Measurements from ENCODE around the gene APBB1IP. TPM values are rescaled to one million over a fixed set of nuclear protein-coding genes. Genes with fewer than 3 reads are reported as not detected.
"Not testable (repeated sequence)": the region's sequence is repeated elsewhere in the genome, so short reads cannot be mapped to it uniquely, and the experiment has no call there.

The APBB1IP gene
- polyA plus RNA-seq, 4 donors: 1.1 to 5.0 (median 1.4) TPM

- not testable (repeated sequence) for DNase-seq (ENCODE audit: low read depth in 4 of 4, low spot score in 3 of 4)
These were observed 36.7 kb downstream of the APBB1IP start for GRCh38 chr10:26474845-26475244.

- no peak for DNase-seq (ENCODE audit: low read depth in 4 of 4, low spot score in 3 of 4)
These were observed 37.2 kb downstream of the APBB1IP start for GRCh38 chr10:26475386-26475785.

GRCh38 chr10:26477501-26477900 is 39.4 kb downstream of the APBB1IP start:
- DNase-seq (ENCODE audit: low read depth in 4 of 4, low spot score in 3 of 4): no peak

GRCh38 chr10:26478061-26478460 is 39.9 kb downstream of the APBB1IP start:
- DNase-seq (ENCODE audit: low read depth in 4 of 4, low spot score in 3 of 4): no peak

- no peak for DNase-seq (ENCODE audit: low read depth in 4 of 4, low spot score in 3 of 4)
These were observed 41.8 kb downstream of the APBB1IP start for GRCh38 chr10:26479766-26480492.

- DNase-seq (ENCODE audit: low read depth in 4 of 4, low spot score in 3 of 4): no peak
These were observed 43.2 kb downstream of the APBB1IP start for GRCh38 chr10:26481315-26481692.

- no peak for DNase-seq (ENCODE audit: low read depth in 4 of 4, low spot score in 3 of 4)
These were observed 43.9 kb downstream of the APBB1IP start for GRCh38 chr10:26481914-26482550.

- no peak for DNase-seq (ENCODE audit: low read depth in 4 of 4, low spot score in 3 of 4)
These were observed 45.4 kb downstream of the APBB1IP start for GRCh38 chr10:26483554-26483953.

GRCh38 chr10:26485150-26485941 is 47.2 kb downstream of the APBB1IP start:
- DNase-seq (ENCODE audit: low read depth in 4 of 4, low spot score in 3 of 4): peak in 1 of 4 donors; percentile 19

GRCh38 chr10:26486304-26486703 is 48.2 kb downstream of the APBB1IP start:
- no peak for DNase-seq (ENCODE audit: low read depth in 4 of 4, low spot score in 3 of 4)

- DNase-seq (ENCODE audit: low read depth in 4 of 4, low spot score in 3 of 4): no peak
These were observed 49.1 kb downstream of the APBB1IP start for GRCh38 chr10:26486990-26487850.

GRCh38 chr10:26488344-26488743 is 50.2 kb downstream of the APBB1IP start:
- DNase-seq (ENCODE audit: low read depth in 4 of 4, low spot score in 3 of 4): no peak

- DNase-seq (ENCODE audit: low read depth in 4 of 4, low spot score in 3 of 4): no peak
These were observed 50.9 kb downstream of the APBB1IP start for GRCh38 chr10:26489081-26489480.

- DNase-seq (ENCODE audit: low read depth in 4 of 4, low spot score in 3 of 4): not testable (repeated sequence)
These were observed 52.2 kb downstream of the APBB1IP start for GRCh38 chr10:26490367-26490766.

GRCh38 chr10:26491276-26491675 is 53.1 kb downstream of the APBB1IP start:
- no peak for DNase-seq (ENCODE audit: low read depth in 4 of 4, low spot score in 3 of 4)

GRCh38 chr10:26491934-26492333 is 53.8 kb downstream of the APBB1IP start:
- no peak for DNase-seq (ENCODE audit: low read depth in 4 of 4, low spot score in 3 of 4)

GRCh38 chr10:26492725-26493124 is 54.6 kb downstream of the APBB1IP start:
- DNase-seq (ENCODE audit: low read depth in 4 of 4, low spot score in 3 of 4): not testable (repeated sequence)

GRCh38 chr10:26494018-26494417 is 55.9 kb downstream of the APBB1IP start:
- DNase-seq (ENCODE audit: low read depth in 4 of 4, low spot score in 3 of 4): no peak

GRCh38 chr10:26499426-26499825 is 61.3 kb downstream of the APBB1IP start:
- no peak for DNase-seq (ENCODE audit: low read depth in 4 of 4, low spot score in 3 of 4)

GRCh38 chr10:26502986-26503385 is 64.8 kb downstream of the APBB1IP start:
- no peak for DNase-seq (ENCODE audit: low read depth in 4 of 4, low spot score in 3 of 4)

GRCh38 chr10:26503911-26504310 is 65.8 kb downstream of the APBB1IP start:
- DNase-seq (ENCODE audit: low read depth in 4 of 4, low spot score in 3 of 4): no peak
